GM10248 (cell line): ENCODE data around the gene VIPR2.
"Not testable (repeated sequence)": the region's sequence is repeated elsewhere in the genome, so short reads cannot be mapped to it uniquely, and the experiment has no call there.

Experiments used
- CTCF ChIA-PET: fragments of 300-600 bp; sonication (Branson Sonifier 250); formaldehyde crosslinking; extraction: SDS; loops from one replicate; lab custom pipeline; 2021; ENCODE audit warnings: antibody characterized with exemption; lab: Yijun Ruan, JAX
- POLR2A ChIA-PET: fragments of 350-650 bp; sonication (Branson Sonifier 250); formaldehyde crosslinking; extraction: SDS; loops from one replicate; lab custom pipeline; 2020; ENCODE audit warnings: antibody characterized with exemption; lab: Yijun Ruan, JAX
- DNase-seq: peaks from one replicate; pipeline ENCODE4 v3.0.0; 2012; ENCODE audit errors: extremely low spot score
- CTCF ChIP-seq: IDR thresholded peaks from 2 replicates; pipeline ENCODE4 v1.5.1; 2012; ENCODE audit warnings: mild to moderate bottlenecking, low read depth; ENCODE audit errors: extremely low read depth, missing control alignments, control extremely low read depth

VIPR2 gene

GRCh38 chr7:159166530-159166929 is 21.9 kb upstream of the VIPR2 start:
- no peak for DNase-seq
- no peak for TF ChIP-seq CTCF
- ChIA-PET POLR2A (no interaction called here), CTCF (no interaction called here)

- TF ChIP-seq CTCF = no peak
- DNase-seq = no peak
- POLR2A ChIA-PET = no interaction called here
- CTCF ChIA-PET = no interaction called here
Observed at GRCh38 chr7:159165352-159165751, 20.7 kb upstream of the VIPR2 start.

GRCh38 chr7:159163703-159164301 is 19.1 kb upstream of the VIPR2 start:
- DNase-seq, CTCF ChIA-PET, POLR2A ChIA-PET: not testable (repeated sequence)

- CTCF ChIA-PET = interaction anchor here (0.6 kb wide), 1 partner anchor 9 kb away, joined by 3 read pairs; no protein-coding TSS in a partner anchor
- DNase-seq, POLR2A ChIA-PET: not testable (repeated sequence)
Observed at GRCh38 chr7:159162050-159162626, 17.5 kb upstream of the VIPR2 start.

- ChIA-PET CTCF (interaction anchor here (1.3 kb wide), 1 partner anchor 16 kb away, joined by 3 read pairs; no protein-coding TSS in a partner anchor), POLR2A (no interaction called here)
- no peak for TF ChIP-seq CTCF
- no peak for DNase-seq
Observed at GRCh38 chr7:159160450-159160849, 15.8 kb upstream of the VIPR2 start.

GRCh38 chr7:159159731-159160130 is 15.1 kb upstream of the VIPR2 start:
- CTCF ChIA-PET = interaction anchor here (1.3 kb wide), 1 partner anchor 17 kb away, joined by 3 read pairs; no protein-coding TSS in a partner anchor

GRCh38 chr7:159158888-159159405 is 14.3 kb upstream of the VIPR2 start:
- POLR2A ChIA-PET = no interaction called here
- CTCF ChIA-PET = no interaction called here

More at GRCh38 chr7:159159731-159160130, 15.1 kb upstream of the VIPR2 start:
- DNase-seq = no peak
- POLR2A ChIA-PET = no interaction called here
- no peak for TF ChIP-seq CTCF

More at GRCh38 chr7:159158888-159159405, 14.3 kb upstream of the VIPR2 start:
- TF ChIP-seq CTCF = no peak
- DNase-seq = no peak
